IMR-90 (cell line): ENCODE measurements around the gene PHKG2.

Experiments used
- BHLHE40 ChIP-seq: fragments of 150-350 bp; IDR thresholded peaks from 2 replicates; pipeline ENCODE4 v1.6.1; 2016; ENCODE audit warnings: mild to moderate bottlenecking, low read depth, low read length
- CHD1 ChIP-seq: IDR thresholded peaks from 2 replicates; pipeline ENCODE4 v1.6.1; 2012; ENCODE audit warnings: low read depth, low read length, improper control_type of control experiment
- FOS ChIP-seq: fragments of 150-350 bp; IDR thresholded peaks from 2 replicates; pipeline ENCODE4 v1.6.1; 2016; ENCODE audit warnings: low read depth, low read length
- MAZ ChIP-seq: IDR thresholded peaks from 2 replicates; pipeline ENCODE4 v1.6.1; 2012; ENCODE audit warnings: low read depth, mild to moderate bottlenecking, low read length, improper control_type of control experiment, moderate library complexity, borderline replicate concordance
- MXI1 ChIP-seq: IDR thresholded peaks from 2 replicates; pipeline ENCODE4 v1.6.1; 2012; ENCODE audit warnings: low read depth, mild to moderate bottlenecking, low read length, moderate library complexity, borderline replicate concordance
- NFE2L2 ChIP-seq: fragments of 150-350 bp; IDR thresholded peaks from 2 replicates; pipeline ENCODE4 v1.6.1; 2016; ENCODE audit warnings: low read depth, mild to moderate bottlenecking, low read length
- POLR2A ChIP-seq: IDR thresholded peaks from 2 replicates; pipeline ENCODE4 v1.6.1; 2012; ENCODE audit warnings: mild to moderate bottlenecking, low read depth, low read length
- RFX5 ChIP-seq: IDR thresholded peaks from 2 replicates; pipeline ENCODE4 v1.8.0; 2012; ENCODE audit warnings: low read depth, mild to moderate bottlenecking, low read length, moderate library complexity
- SMC3 ChIP-seq: fragments of 150-350 bp; IDR thresholded peaks from 2 replicates; pipeline ENCODE4 v1.6.1; 2016; ENCODE audit warnings: low read depth, mild to moderate bottlenecking, antibody characterized with exemption, low read length, moderate library complexity
- TF ChIP-seq, protein P1 (sequence below): conservative IDR thresholded peaks from 2 replicates; pipeline ENCODE4 v1.5.1; 2012; ENCODE audit warnings: mild to moderate bottlenecking, low read depth, low read length, improper control_type of control experiment

DNA sequence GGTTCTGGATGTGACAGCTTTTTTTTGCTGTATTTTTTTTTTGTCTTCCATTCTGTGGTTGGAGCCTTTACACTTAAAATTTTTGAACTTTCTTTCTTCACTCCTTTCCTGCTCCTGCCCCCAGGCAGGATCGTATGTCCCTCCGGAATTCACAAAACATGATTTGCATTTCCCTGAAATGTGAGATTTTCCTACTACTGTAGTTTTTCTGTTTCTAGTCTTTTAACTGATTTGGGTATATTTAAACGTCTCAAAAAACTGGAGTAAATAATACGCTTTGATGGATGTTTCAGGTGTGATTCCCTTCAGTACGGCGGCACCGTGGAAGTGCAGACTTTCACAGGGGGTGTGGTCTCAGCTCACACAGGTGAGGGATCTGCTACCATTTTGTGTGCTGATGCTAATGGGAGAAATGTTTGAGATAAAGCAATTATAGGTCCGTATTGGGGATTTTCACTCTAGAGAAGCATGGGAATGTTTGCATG, 48.6 kb upstream of the PHKG2 start:
- no peak for TF ChIP-seq MAZ
- TF ChIP-seq, protein P1, sequence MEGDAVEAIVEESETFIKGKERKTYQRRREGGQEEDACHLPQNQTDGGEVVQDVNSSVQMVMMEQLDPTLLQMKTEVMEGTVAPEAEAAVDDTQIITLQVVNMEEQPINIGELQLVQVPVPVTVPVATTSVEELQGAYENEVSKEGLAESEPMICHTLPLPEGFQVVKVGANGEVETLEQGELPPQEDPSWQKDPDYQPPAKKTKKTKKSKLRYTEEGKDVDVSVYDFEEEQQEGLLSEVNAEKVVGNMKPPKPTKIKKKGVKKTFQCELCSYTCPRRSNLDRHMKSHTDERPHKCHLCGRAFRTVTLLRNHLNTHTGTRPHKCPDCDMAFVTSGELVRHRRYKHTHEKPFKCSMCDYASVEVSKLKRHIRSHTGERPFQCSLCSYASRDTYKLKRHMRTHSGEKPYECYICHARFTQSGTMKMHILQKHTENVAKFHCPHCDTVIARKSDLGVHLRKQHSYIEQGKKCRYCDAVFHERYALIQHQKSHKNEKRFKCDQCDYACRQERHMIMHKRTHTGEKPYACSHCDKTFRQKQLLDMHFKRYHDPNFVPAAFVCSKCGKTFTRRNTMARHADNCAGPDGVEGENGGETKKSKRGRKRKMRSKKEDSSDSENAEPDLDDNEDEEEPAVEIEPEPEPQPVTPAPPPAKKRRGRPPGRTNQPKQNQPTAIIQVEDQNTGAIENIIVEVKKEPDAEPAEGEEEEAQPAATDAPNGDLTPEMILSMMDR = no peak
- no peak for TF ChIP-seq SMC3
- no peak for TF ChIP-seq POLR2A
- no peak for TF ChIP-seq BHLHE40
- no peak for TF ChIP-seq NFE2L2
- no peak for TF ChIP-seq FOS
- no peak for TF ChIP-seq RFX5
- no peak for TF ChIP-seq CHD1
- no peak for TF ChIP-seq MXI1
